SU-DHL-6 (cell line): Measurements from ENCODE around the gene SCARF2.

Experiments used
- H2AFZ ChIP-seq: fragments of 200-600 bp; sonication (generic); 2 replicates; pipeline ENCODE4 v1.6.1; 2014; ENCODE audit warnings: low read depth, mild to moderate bottlenecking, moderate library complexity, mixed read lengths, antibody characterized with exemption, low read length; ENCODE audit not compliant: severe bottlenecking
- H3F3A ChIP-seq: fragments of 200-600 bp; shearing (Covaris generic); 2 replicates; pipeline ENCODE4 v1.6.0; 2016; ENCODE audit warnings: antibody characterized with exemption, mild to moderate bottlenecking; ENCODE audit not compliant: insufficient read depth
- H3K27ac ChIP-seq: fragments of 200-600 bp; sonication (generic); 2 replicates; pipeline ENCODE4 v1.5.1; 2016; ENCODE audit warnings: low read depth, mild to moderate bottlenecking, low read length, moderate library complexity, mixed read lengths
- H3K27me3 ChIP-seq: fragments of 200-600 bp; sonication (generic), shearing (Covaris generic); 2 replicates; pipeline ENCODE4 v1.6.0; 2014; ENCODE audit warnings: mild to moderate bottlenecking, low read length
- H3K36me3 ChIP-seq: fragments of 200-600 bp; sonication (generic); 2 replicates; pipeline ENCODE4 v1.6.1; 2014; ENCODE audit warnings: mild to moderate bottlenecking, low read length, mixed read lengths
- H3K4me2 ChIP-seq: fragments of 300-600, 200-600 bp; shearing (Covaris generic), sonication (generic); 2 replicates; pipeline ENCODE4 v1.6.0; 2014; ENCODE audit warnings: low read length, low read depth, mild to moderate bottlenecking; ENCODE audit not compliant: poor library complexity, severe bottlenecking
- H3K4me3 ChIP-seq: fragments of 200-600 bp; sonication (generic); 2 replicates; pipeline ENCODE4 v1.5.1; 2014; ENCODE audit warnings: antibody characterized with exemption, low read length, mild to moderate bottlenecking, mixed read lengths; ENCODE audit not compliant: insufficient read depth, poor library complexity, severe bottlenecking
- H3K79me2 ChIP-seq: fragments of 200-600 bp; sonication (generic); 2 replicates; pipeline ENCODE4 v1.6.1; 2014; ENCODE audit warnings: mild to moderate bottlenecking, low read length, moderate library complexity; ENCODE audit not compliant: insufficient read depth
- H3K9ac ChIP-seq: fragments of 200-600 bp; sonication (generic); 2 replicates; pipeline ENCODE4 v1.7.0; 2014; ENCODE audit warnings: mild to moderate bottlenecking, low read length
- H3K9me2 ChIP-seq: fragments of 200-600 bp; sonication (generic); replicated peaks from 2 replicates; pipeline ENCODE4 v1.6.1; 2014; ENCODE audit warnings: low read length; ENCODE audit not compliant: insufficient read depth
- H3K9me3 ChIP-seq: fragments of 200-600 bp; sonication (generic); 2 replicates; pipeline ENCODE4 v1.6.1; 2014; ENCODE audit warnings: low read length, mixed read lengths; ENCODE audit not compliant: insufficient read depth
- H4K20me1 ChIP-seq: fragments of 200-600 bp; sonication (generic); 2 replicates; pipeline ENCODE4 v1.6.1; 2014; ENCODE audit warnings: low read depth, mild to moderate bottlenecking, antibody characterized with exemption, low read length, moderate library complexity, mixed read lengths
- CTCF ChIP-seq: fragments of 200-600 bp; sonication (generic); IDR thresholded peaks from one replicate; pipeline ENCODE4 v1.5.1; 2017; ENCODE audit warnings: antibody characterized with exemption, mild to moderate bottlenecking, low read length, moderate library complexity; ENCODE audit not compliant: insufficient read depth, poor library complexity, severe bottlenecking
- EZH2phosphoT487 ChIP-seq: fragments of 200-600 bp; sonication (generic), shearing (Covaris generic); conservative IDR thresholded peaks from 2 replicates; pipeline ENCODE4 v1.6.1; 2018; ENCODE audit warnings: mild to moderate bottlenecking, antibody characterized with exemption, low read length, moderate library complexity, mixed read lengths

SCARF2 gene

GRCh38 chr22:20469110-20469868, 31.7 kb upstream of the SCARF2 start:
- H3K4me3 ChIP-seq: no peak overlapping the region
- H2AFZ ChIP-seq: no peak overlapping the region
- H3K9ac ChIP-seq: no peak overlapping the region
- no peak overlapping the region for H3K27ac ChIP-seq
- no peaks in the 10 kb centered on the region for H4K20me1 ChIP-seq
- no peaks in the 10 kb centered on the region for H3F3A ChIP-seq
- H3K27me3 ChIP-seq: no peaks in the 10 kb centered on the region
- H3K79me2 ChIP-seq: no peaks in the 10 kb centered on the region
- no peaks in the 10 kb centered on the region for H3K9me2 ChIP-seq
- H3K36me3 ChIP-seq: no peaks in the 10 kb centered on the region
- no peak for TF ChIP-seq EZH2phosphoT487
- no peak for TF ChIP-seq CTCF
- H3K9me3 ChIP-seq: no peaks in the 10 kb centered on the region
- H3K4me2 ChIP-seq: no peak overlapping the region

- Histone ChIP-seq H3K9ac (no peak overlapping the region), H3K27me3 (no peaks in the 10 kb centered on the region), H3K4me2 (no peak overlapping the region), H3K27ac (no peak overlapping the region), H2AFZ (no peak overlapping the region), H3K4me3 (no peak overlapping the region), H3K9me3 (no peaks in the 10 kb centered on the region), H3K36me3 (no peaks in the 10 kb centered on the region), H3K79me2 (no peaks in the 10 kb centered on the region), H3K9me2 (no peaks in the 10 kb centered on the region), H4K20me1 (no peaks in the 10 kb centered on the region), H3F3A (no peaks in the 10 kb centered on the region)
- TF ChIP-seq EZH2phosphoT487: no peak
- no peak for TF ChIP-seq CTCF
Observed at GRCh38 chr22:20466659-20467379, 29.2 kb upstream of the SCARF2 start.

GRCh38 chr22:20465759-20466077, 28.1 kb upstream of the SCARF2 start:
- Histone ChIP-seq H2AFZ (no peak overlapping the region), H3K27ac (no peak overlapping the region), H4K20me1 (no peaks in the 10 kb centered on the region), H3K9ac (no peak overlapping the region), H3K27me3 (no peaks in the 10 kb centered on the region), H3K4me3 (no peak overlapping the region), H3K4me2 (no peak overlapping the region), H3K9me2 (no peaks in the 10 kb centered on the region), H3K79me2 (no peaks in the 10 kb centered on the region), H3K36me3 (no peaks in the 10 kb centered on the region), H3K9me3 (no peaks in the 10 kb centered on the region), H3F3A (no peaks in the 10 kb centered on the region)
- TF ChIP-seq CTCF (no peak), EZH2phosphoT487 (no peak)
